BE2C (cell line): ENCODE measurements around the gene PSMD12.
A peak's percentile ranks its signal among the peaks of the same experiment; 100 is the strongest.
"Not testable (repeated sequence)": the region's sequence is repeated elsewhere in the genome, so short reads cannot be mapped to it uniquely, and the experiment has no call there.

Experiments used
- DNase-seq: peaks from one replicate; pipeline ENCODE4 v3.0.0-alpha.2; 2020
- H3K27me3 ChIP-seq: fragments of 250-450 bp; sonication (Bioruptor Pico); 2 replicates; pipeline ENCODE4 v1.5.1; 2020; ENCODE audit warnings: mild to moderate bottlenecking
- H3K36me3 ChIP-seq: fragments of 250-450 bp; sonication (Bioruptor Pico); 2 replicates; pipeline ENCODE4 v1.5.1; 2020; ENCODE audit warnings: mild to moderate bottlenecking
- H3K4me1 ChIP-seq: fragments of 250-450 bp; sonication (Bioruptor Pico); 2 replicates; pipeline ENCODE4 v1.5.1; 2020
- H3K4me3 ChIP-seq: 2 replicates; pipeline ENCODE4 v1.5.1; 2011; ENCODE audit warnings: low read depth, low read length
- H3K9me3 ChIP-seq: fragments of 250-450 bp; sonication (Bioruptor Pico); 2 replicates; pipeline ENCODE4 v1.5.1; 2020
- CTCF ChIP-seq: IDR thresholded peaks from 2 replicates; pipeline ENCODE4 v1.5.1; 2012; ENCODE audit warnings: mild to moderate bottlenecking, low read depth, low read length

The PSMD12 gene

GRCh38 chr17:67390006-67390645 is 23.7 kb upstream of the PSMD12 start:
- no peak for DNase-seq
- no peak for TF ChIP-seq CTCF
- no peaks in the 10 kb centered on the region for H3K9me3 ChIP-seq
- H3K27me3 ChIP-seq: no peaks in the 10 kb centered on the region
- no peaks in the 10 kb centered on the region for H3K36me3 ChIP-seq
- H3K4me3 ChIP-seq: no peak overlapping the region
- H3K4me1 ChIP-seq: no peaks in the 10 kb centered on the region

- no peak for TF ChIP-seq CTCF
- Histone ChIP-seq H3K4me1 (no peaks in the 10 kb centered on the region), H3K4me3 (no peak overlapping the region), H3K27me3 (no peaks in the 10 kb centered on the region), H3K36me3 (no peaks in the 10 kb centered on the region), H3K9me3 (no peaks in the 10 kb centered on the region)
- no peak for DNase-seq
Observed at GRCh38 chr17:67388986-67389385, 22.6 kb upstream of the PSMD12 start.

- not testable (repeated sequence) for H3K4me1 ChIP-seq, DNase-seq, H3K36me3 ChIP-seq, H3K27me3 ChIP-seq, H3K4me3 ChIP-seq, H3K9me3 ChIP-seq
Observed at GRCh38 chr17:67388536-67388935, 22.2 kb upstream of the PSMD12 start.

GRCh38 chr17:67386965-67387551 is 20.7 kb upstream of the PSMD12 start:
- Histone ChIP-seq H3K9me3 (no peaks in the 10 kb centered on the region), H3K36me3 (no peaks in the 10 kb centered on the region), H3K4me3 (no peak overlapping the region), H3K4me1 (no peaks in the 10 kb centered on the region), H3K27me3 (no peaks in the 10 kb centered on the region)
- TF ChIP-seq CTCF: peak; percentile 97
- DNase-seq: peak; percentile 81

- H3K27me3 ChIP-seq: no peaks in the 10 kb centered on the region
- no peak for TF ChIP-seq CTCF
Observed at GRCh38 chr17:67385122-67385988, 19.0 kb upstream of the PSMD12 start.

GRCh38 chr17:67381929-67382257 is 15.5 kb upstream of the PSMD12 start:
- no peaks in the 10 kb centered on the region for H3K36me3 ChIP-seq
- no peaks in the 10 kb centered on the region for H3K27me3 ChIP-seq
- no peaks in the 10 kb centered on the region for H3K4me1 ChIP-seq
- DNase-seq: no peak
- no peaks in the 10 kb centered on the region for H3K9me3 ChIP-seq
- H3K4me3 ChIP-seq: no peak overlapping the region
- TF ChIP-seq CTCF: no peak

More at GRCh38 chr17:67385122-67385988, 19.0 kb upstream of the PSMD12 start:
- Histone ChIP-seq H3K4me3 (no peak overlapping the region), H3K9me3 (no peaks in the 10 kb centered on the region), H3K4me1 (no peaks in the 10 kb centered on the region), H3K36me3 (no peaks in the 10 kb centered on the region)
- DNase-seq: no peak
